ENCODE measurements around the gene CD8B2. TPM values are rescaled to one million over a fixed set of nuclear protein-coding genes. Genes with fewer than 3 reads are reported as not detected.
"Not testable (repeated sequence)": the region's sequence is repeated elsewhere in the genome, so short reads cannot be mapped to it uniquely, and the experiment has no call there.

CD8B2 gene
- total RNA-seq, 2 experiments from 2014 or later: 3.9 to 4.5 TPM

DNA sequence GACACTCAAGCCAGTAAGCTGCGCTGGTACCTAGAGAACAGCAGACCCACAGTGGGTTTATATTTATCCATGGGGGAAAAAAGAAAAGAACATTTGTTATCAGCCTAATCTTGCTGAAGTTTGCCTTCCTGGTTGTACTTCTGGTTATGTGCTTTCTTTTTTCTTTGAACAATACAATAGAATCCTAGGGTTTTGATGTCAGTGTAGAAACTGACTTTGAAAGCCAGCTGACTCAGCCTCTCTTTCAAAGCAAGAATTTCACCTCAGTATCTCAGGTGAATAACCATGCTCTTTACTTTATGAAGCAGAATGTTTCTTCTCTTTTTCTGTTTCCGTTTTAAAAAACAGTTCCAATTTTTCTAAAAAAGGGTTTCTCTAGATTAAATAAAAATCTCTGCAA lies 78.4 kb downstream of the CD8B2 start:
- POLR2A ChIA-PET: interaction anchor here (0.9 kb wide), 1 partner anchor 13 kb away, joined by 3 read pairs; no protein-coding TSS in a partner anchor
- intact Hi-C loops (cut with micrococcal nuclease): no loop called here
- no peak for DNase-seq
- H3K27me3 Mint-ChIP-seq: peaks cover 4% of the 10 kb centered on the region
- H3K4me3 Mint-ChIP-seq: no peak overlapping the region
- peak overlapping the region; percentile 86 for H3K27ac Mint-ChIP-seq
- no peaks in the 10 kb centered on the region for H3K9me3 Mint-ChIP-seq
- TF ChIP-seq, protein P1, sequence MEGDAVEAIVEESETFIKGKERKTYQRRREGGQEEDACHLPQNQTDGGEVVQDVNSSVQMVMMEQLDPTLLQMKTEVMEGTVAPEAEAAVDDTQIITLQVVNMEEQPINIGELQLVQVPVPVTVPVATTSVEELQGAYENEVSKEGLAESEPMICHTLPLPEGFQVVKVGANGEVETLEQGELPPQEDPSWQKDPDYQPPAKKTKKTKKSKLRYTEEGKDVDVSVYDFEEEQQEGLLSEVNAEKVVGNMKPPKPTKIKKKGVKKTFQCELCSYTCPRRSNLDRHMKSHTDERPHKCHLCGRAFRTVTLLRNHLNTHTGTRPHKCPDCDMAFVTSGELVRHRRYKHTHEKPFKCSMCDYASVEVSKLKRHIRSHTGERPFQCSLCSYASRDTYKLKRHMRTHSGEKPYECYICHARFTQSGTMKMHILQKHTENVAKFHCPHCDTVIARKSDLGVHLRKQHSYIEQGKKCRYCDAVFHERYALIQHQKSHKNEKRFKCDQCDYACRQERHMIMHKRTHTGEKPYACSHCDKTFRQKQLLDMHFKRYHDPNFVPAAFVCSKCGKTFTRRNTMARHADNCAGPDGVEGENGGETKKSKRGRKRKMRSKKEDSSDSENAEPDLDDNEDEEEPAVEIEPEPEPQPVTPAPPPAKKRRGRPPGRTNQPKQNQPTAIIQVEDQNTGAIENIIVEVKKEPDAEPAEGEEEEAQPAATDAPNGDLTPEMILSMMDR (IDR thresholded peaks at IDR 0.05): no peak
- peak; percentile 72 for ATAC-seq
- no peaks in the 10 kb centered on the region for H3K36me3 Mint-ChIP-seq (ENCODE audit: low read depth)
- CTCF ChIA-PET: interaction anchor here (1.0 to 3.4 kb wide), 3 partner anchors 8 to 23 kb away, joined by 4 to 31 read pairs (median 4); no protein-coding TSS in a partner anchor
- H3K4me1 Mint-ChIP-seq (ENCODE audit: low read depth): peaks cover 23% of the 10 kb centered on the region

DNA sequence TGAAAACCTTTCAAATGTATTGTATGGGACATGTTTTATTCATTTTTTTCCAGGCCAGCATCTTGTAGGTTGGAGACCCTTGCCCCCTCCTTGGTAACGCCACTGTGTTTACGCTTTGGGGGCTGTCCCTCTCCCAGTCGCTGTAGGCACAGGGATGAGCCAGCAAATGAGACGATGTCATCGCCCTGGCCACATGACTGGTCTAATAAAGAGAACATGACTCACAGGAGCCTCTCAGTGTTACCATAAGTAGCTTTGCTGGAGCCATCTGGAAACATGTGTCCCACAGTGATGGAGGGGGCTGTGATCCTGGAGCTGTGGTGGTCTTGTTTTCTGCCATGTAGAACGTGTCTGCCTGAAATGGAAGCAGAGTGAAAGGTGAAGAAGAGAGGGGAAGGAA lies 78.9 kb downstream of the CD8B2 start:
- Mint-ChIP-seq H3K9me3 (no peaks in the 10 kb centered on the region), H3K4me1 (ENCODE audit: low read depth) (peaks cover 23% of the 10 kb centered on the region), H3K27ac (peak overlapping the region; percentile 86), H3K27me3 (peaks cover 4% of the 10 kb centered on the region), H3K36me3 (ENCODE audit: low read depth) (no peaks in the 10 kb centered on the region), H3K4me3 (no peak overlapping the region)
- intact Hi-C loops (cut with micrococcal nuclease): no loop called here
- TF ChIP-seq, protein P1 (IDR thresholded peaks at IDR 0.05): no peak
- ATAC-seq (peak; percentile 96), DNase-seq (peak; percentile 79)
- ChIA-PET CTCF (interaction anchor here (3.4 kb wide), 1 partner anchor 16 kb away, joined by 31 read pairs; no protein-coding TSS in a partner anchor), POLR2A (interaction anchor here (0.9 kb wide), 1 partner anchor 14 kb away, joined by 3 read pairs; no protein-coding TSS in a partner anchor)

DNA sequence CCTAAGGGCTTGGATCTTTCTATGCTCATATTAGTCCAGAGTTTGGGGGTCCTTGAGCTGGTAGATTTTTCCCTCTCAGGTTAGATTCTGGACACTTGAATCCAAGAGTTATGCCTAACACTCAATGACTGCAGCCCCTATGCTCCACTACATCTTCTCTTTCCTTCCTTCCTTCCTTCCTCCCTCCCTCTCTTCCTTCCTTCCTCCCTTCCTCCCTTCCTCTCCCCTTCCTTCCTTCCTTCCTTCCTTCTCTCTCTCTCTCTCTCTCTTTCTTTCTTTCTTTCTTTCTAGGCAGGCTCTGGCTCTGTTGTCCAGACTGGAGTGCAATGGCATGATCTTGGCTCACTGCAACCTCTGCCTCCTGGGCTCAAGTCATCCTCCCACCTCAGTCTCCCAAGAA lies 79.3 kb downstream of the CD8B2 start:
- Mint-ChIP-seq H3K4me1 (ENCODE audit: low read depth) (peaks cover 23% of the 10 kb centered on the region), H3K27ac (peak overlapping the region; percentile 86)
- H3K36me3 Mint-ChIP-seq (ENCODE audit: low read depth); ATAC-seq; H3K9me3 Mint-ChIP-seq; H3K4me3 Mint-ChIP-seq; intact Hi-C loops (cut with micrococcal nuclease); DNase-seq; POLR2A ChIA-PET; H3K27me3 Mint-ChIP-seq: not testable (repeated sequence)
- CTCF ChIA-PET: interaction anchor here (3.4 kb wide), 1 partner anchor 15 kb away, joined by 31 read pairs; no protein-coding TSS in a partner anchor

DNA sequence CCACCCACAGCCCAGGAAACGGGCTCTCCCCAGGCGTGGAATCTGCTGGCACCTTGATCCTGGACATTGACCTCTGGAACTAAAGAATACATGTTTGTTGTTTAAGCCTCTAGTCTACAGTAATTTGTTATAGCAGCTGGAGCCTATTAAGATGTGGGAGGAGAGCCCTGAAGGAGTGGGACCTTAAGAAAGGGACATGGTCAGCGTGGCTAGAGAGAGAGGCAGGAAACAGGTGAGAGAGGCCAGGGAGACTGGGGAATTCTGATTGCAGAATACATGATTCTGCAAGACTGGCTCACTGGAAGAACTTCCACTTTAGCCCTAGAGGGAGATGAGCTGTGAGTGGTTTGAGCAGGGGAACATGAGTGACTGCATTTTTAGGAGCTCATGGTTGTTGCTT lies 83.2 kb downstream of the CD8B2 start:
- TF ChIP-seq, protein P1 (IDR thresholded peaks at IDR 0.05): no peak
- no peak overlapping the region for H3K4me3 Mint-ChIP-seq
- no peaks in the 10 kb centered on the region for H3K9me3 Mint-ChIP-seq
- ChIA-PET CTCF (interaction anchor here (4.7 kb wide), 1 partner anchor 27 kb away, joined by 21 read pairs; no protein-coding TSS in a partner anchor), POLR2A (no interaction called here)
- DNase-seq (no peak), ATAC-seq (no peak)
- peaks cover 4% of the 10 kb centered on the region for H3K27me3 Mint-ChIP-seq
- intact Hi-C loops (cut with micrococcal nuclease): loop anchor here (10.0 kb wide), 1 partner anchor 476 kb away; no protein-coding TSS in a partner anchor
- peaks cover 13% of the 10 kb centered on the region for H3K4me1 Mint-ChIP-seq (ENCODE audit: low read depth)
- no peaks in the 10 kb centered on the region for H3K36me3 Mint-ChIP-seq (ENCODE audit: low read depth)
- H3K27ac Mint-ChIP-seq: no peak overlapping the region

Other genes with a start within 250 kb of the CD8B2 start
- gene RGPD3, start 19.0 kb upstream of the CD8B2 start, total RNA-seq: under 1 TPM; 0.20 to 0.34 TPM

Data from activated CD8-positive, alpha-beta T cell treated with anti-CD3 and anti-CD28 coated beads for 36 hours (primary cell).